Gastrocnemius medialis (tissue), 4 donors: ENCODE data around the gene NUS1.

ENCODE experiments used
- POLR2A ChIP-seq, 2 donors: fragments of 450-650 bp; IDR thresholded peaks; one replicate each; pipeline ENCODE4 v1.6.1; 2017; ENCODE audit warnings: antibody characterized with exemption in 2 of 2, mild to moderate bottlenecking in 2 of 2, moderate library complexity in 2 of 2
- TF ChIP-seq, protein P1 (sequence below), 5 experiments: fragments of 450-650 bp in 3 of 5; fragments of 200-600 bp in 2 of 5; sonication (generic) in 2 of 5; IDR thresholded peaks in 4 of 5; conservative IDR thresholded peaks in 1 of 5; 1 replicate in 4 of 5; 2 replicates in 1 of 5; pipeline ENCODE4 v1.5.1; 2016 to 2019; ENCODE audit warnings: antibody characterized with exemption in 5 of 5, mild to moderate bottlenecking in 3 of 5, moderate library complexity in 3 of 5

- TF ChIP-seq, protein P1, sequence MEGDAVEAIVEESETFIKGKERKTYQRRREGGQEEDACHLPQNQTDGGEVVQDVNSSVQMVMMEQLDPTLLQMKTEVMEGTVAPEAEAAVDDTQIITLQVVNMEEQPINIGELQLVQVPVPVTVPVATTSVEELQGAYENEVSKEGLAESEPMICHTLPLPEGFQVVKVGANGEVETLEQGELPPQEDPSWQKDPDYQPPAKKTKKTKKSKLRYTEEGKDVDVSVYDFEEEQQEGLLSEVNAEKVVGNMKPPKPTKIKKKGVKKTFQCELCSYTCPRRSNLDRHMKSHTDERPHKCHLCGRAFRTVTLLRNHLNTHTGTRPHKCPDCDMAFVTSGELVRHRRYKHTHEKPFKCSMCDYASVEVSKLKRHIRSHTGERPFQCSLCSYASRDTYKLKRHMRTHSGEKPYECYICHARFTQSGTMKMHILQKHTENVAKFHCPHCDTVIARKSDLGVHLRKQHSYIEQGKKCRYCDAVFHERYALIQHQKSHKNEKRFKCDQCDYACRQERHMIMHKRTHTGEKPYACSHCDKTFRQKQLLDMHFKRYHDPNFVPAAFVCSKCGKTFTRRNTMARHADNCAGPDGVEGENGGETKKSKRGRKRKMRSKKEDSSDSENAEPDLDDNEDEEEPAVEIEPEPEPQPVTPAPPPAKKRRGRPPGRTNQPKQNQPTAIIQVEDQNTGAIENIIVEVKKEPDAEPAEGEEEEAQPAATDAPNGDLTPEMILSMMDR (IDR thresholded peaks at IDR 0.05 in 4 of 5, conservative IDR thresholded peaks at IDR 0.05 in 1 of 5): no peak
- no peak for TF ChIP-seq POLR2A (IDR thresholded peaks at IDR 0.05)
Observed at GRCh38 chr6:117677553-117678141, 2.4 kb downstream of the NUS1 start.
